Hepatocyte (in vitro differentiated cells): ENCODE measurements around the gene STRA8. TPM values are rescaled to one million over a fixed set of nuclear protein-coding genes. Genes with fewer than 3 reads are reported as not detected.

ENCODE experiments used
- DNase-seq: peaks from one replicate; pipeline ENCODE4 v3.0.0-alpha.2; 2016; ENCODE audit warnings: low spot score
- H2AFZ ChIP-seq: fragments of 200-600 bp; sonication (generic); 2 replicates; pipeline ENCODE4 v1.6.0; 2016; ENCODE audit warnings: antibody characterized with exemption, mild to moderate bottlenecking
- H3K27ac ChIP-seq: fragments of 200-600 bp; sonication (generic); 2 replicates; pipeline ENCODE4 v1.5.1; 2016; ENCODE audit warnings: mild to moderate bottlenecking
- H3K27me3 ChIP-seq: fragments of 200-600 bp; sonication (generic); 2 replicates; pipeline ENCODE4 v1.6.1; 2016
- H3K36me3 ChIP-seq: fragments of 200-600 bp; sonication (generic); replicated peaks from 2 replicates; pipeline ENCODE4 v1.5.1; 2016; ENCODE audit warnings: low read depth; ENCODE audit not compliant: insufficient read depth
- H3K4me1 ChIP-seq: fragments of 200-600 bp; sonication (generic); 2 replicates; pipeline ENCODE4 v1.5.1; 2016; ENCODE audit warnings: mild to moderate bottlenecking, moderate library complexity; ENCODE audit not compliant: insufficient read depth
- H3K4me2 ChIP-seq: fragments of 200-600 bp; sonication (generic); 2 replicates; pipeline ENCODE4 v1.6.0; 2016
- H3K4me3 ChIP-seq: fragments of 200-600 bp; sonication (generic); 2 replicates; pipeline ENCODE4 v1.5.1; 2016; ENCODE audit warnings: mild to moderate bottlenecking
- H3K79me2 ChIP-seq: fragments of 200-600 bp; sonication (generic); 2 replicates; pipeline ENCODE4 v1.6.0; 2017; ENCODE audit warnings: mild to moderate bottlenecking
- H3K9me2 ChIP-seq: fragments of 200-600 bp; sonication (generic); replicated peaks from 2 replicates; pipeline ENCODE4 v1.6.0; 2017; ENCODE audit warnings: mild to moderate bottlenecking; ENCODE audit not compliant: insufficient read depth
- H3K9me3 ChIP-seq: fragments of 200-600 bp; sonication (generic); 2 replicates; pipeline ENCODE4 v1.5.1; 2016; ENCODE audit warnings: low read depth, mild to moderate bottlenecking
- H4K20me1 ChIP-seq: fragments of 200-600 bp; sonication (generic); 2 replicates; pipeline ENCODE4 v1.6.0; 2016; ENCODE audit warnings: mild to moderate bottlenecking; ENCODE audit not compliant: insufficient read depth, poor library complexity, severe bottlenecking
- CTCF ChIP-seq: fragments of 200-600 bp; sonication (generic); IDR thresholded peaks from 2 replicates; pipeline ENCODE4 v1.5.1; 2016; ENCODE audit warnings: antibody characterized with exemption, mild to moderate bottlenecking; ENCODE audit not compliant: poor library complexity
- EZH2 ChIP-seq: fragments of 200-600 bp; sonication (generic); IDR thresholded peaks from 2 replicates; pipeline ENCODE4 v1.6.1; 2016; ENCODE audit warnings: antibody characterized with exemption, mild to moderate bottlenecking, borderline replicate concordance
- EZH2phosphoT487 ChIP-seq: fragments of 200-600 bp; sonication (generic); IDR thresholded peaks from one replicate; pipeline ENCODE4 v1.6.1; 2018; ENCODE audit warnings: antibody characterized with exemption, mild to moderate bottlenecking, low read depth, moderate library complexity; ENCODE audit not compliant: unreplicated experiment, severe bottlenecking
- WGBS: methylation state at CpG from one replicate; pipeline ENCODE4 v1.1.6; 2016; ENCODE audit warnings: low lambda C conversion rate; ENCODE audit errors: missing lambda C conversion rate; 5-methylcytosine and 5-hydroxymethylcytosine counted together
- polyA plus RNA-seq: library from polyadenylated mRNA; unstranded; fragments of >200 nt; fragmentation: Nextera tagmentation; extraction: Ambion mirVana; gene quantifications from 2 replicates; pipeline ENCODE4 v1.2.1, GENCODE V29; 2016
- total RNA-seq: library from RNA; depleted of rRNA; stranded (reverse); fragments of >200 nt; gene quantifications from 2 replicates; pipeline ENCODE4 v1.2.3, GENCODE V29; 2014

Gene STRA8
- total and polyA plus RNA-seq, 2 experiments from 2014 or later, result not detected

DNA sequence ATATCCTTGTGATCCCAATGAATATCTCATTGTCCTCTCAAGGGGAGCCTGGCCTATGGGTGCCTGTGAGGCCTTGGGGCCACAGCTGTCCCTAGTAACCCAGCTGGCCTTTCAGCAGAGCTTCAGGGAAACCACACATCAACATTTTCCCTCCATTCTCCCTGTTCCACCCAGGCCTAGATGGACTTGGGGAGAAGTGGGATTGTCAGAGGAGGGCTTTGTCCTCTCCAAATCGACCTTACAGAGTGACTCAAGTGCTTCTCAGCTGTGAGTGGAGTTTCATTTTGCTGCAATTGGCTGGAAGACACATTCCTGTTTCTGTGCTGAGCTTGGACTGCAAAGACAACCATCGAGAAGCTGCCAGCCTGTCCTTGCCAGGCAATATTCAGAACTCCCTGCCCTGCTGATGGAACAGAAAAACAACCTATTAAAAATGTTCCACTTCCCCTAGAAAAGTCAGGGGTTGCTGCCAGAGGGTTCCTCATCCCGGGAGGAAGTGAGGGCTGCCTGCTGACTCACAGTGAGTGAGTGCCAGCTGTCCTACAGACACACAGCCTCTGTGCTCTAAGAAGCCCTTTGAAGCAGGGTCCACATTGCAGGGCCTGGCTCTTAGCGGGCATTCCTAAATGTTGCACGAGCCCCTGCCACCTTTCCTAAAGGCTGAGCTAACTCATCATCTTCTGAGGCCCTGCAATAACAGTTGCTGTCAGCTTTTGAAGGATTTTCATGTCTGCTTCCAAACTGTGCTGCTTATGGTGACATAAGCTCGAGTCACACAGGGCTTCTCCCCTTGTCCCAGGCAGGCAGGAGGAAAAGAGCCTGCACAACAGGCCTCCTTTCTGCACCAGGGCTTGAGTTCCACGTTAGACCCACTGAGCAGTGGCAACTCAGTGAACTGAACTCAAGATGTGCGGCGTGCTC is 20.5 kb downstream of the STRA8 start:
- Histone ChIP-seq H3K9me2 (no peaks in the 10 kb centered on the region), H3K9me3 (no peaks in the 10 kb centered on the region), H3K79me2 (no peaks in the 10 kb centered on the region), H3K4me2 (no peak overlapping the region), H3K27ac (peak overlapping the region; percentile 49), H3K27me3 (no peaks in the 10 kb centered on the region), H3K4me1 (peaks cover 7% of the 10 kb centered on the region), H3K4me3 (no peak overlapping the region), H3K36me3 (no peaks in the 10 kb centered on the region), H4K20me1 (no peaks in the 10 kb centered on the region), H2AFZ (no peak overlapping the region)
- DNase-seq, result peak; percentile 32
- WGBS, result 75% methylated on average over 9 of the region's 9 CpGs
- no peak for TF ChIP-seq EZH2

DNA sequence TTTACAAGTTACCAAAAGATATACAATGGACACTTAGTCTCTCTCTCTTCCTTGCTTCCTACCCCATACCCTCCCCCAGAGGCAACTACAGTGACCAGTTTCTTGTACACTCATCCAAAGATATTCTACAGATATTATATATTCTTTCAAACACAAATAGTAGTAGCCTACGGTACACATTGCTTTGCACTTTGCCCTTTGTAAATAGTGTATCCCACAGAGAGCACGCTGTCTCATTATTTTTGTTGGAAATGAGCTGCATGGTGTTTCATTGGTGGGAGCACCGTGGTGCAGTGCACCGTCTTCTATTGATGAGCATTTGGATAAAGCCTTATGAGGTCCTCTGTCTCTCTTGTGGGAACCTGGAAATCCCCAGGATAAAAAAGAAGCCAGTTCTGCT is 24.2 kb downstream of the STRA8 start:
- WGBS, result 56% methylated on average over 4 of the region's 4 CpGs
- Histone ChIP-seq H3K79me2 (no peaks in the 10 kb centered on the region), H3K27me3 (no peaks in the 10 kb centered on the region), H3K4me2 (no peak overlapping the region), H2AFZ (no peak overlapping the region), H3K9me2 (no peaks in the 10 kb centered on the region), H3K4me1 (peaks cover 17% of the 10 kb centered on the region), H3K4me3 (no peak overlapping the region), H3K27ac (no peak overlapping the region), H4K20me1 (no peaks in the 10 kb centered on the region), H3K9me3 (no peaks in the 10 kb centered on the region), H3K36me3 (no peaks in the 10 kb centered on the region)
- TF ChIP-seq EZH2 (no peak), CTCF (no peak), EZH2phosphoT487 (no peak)
- DNase-seq, result no peak

DNA sequence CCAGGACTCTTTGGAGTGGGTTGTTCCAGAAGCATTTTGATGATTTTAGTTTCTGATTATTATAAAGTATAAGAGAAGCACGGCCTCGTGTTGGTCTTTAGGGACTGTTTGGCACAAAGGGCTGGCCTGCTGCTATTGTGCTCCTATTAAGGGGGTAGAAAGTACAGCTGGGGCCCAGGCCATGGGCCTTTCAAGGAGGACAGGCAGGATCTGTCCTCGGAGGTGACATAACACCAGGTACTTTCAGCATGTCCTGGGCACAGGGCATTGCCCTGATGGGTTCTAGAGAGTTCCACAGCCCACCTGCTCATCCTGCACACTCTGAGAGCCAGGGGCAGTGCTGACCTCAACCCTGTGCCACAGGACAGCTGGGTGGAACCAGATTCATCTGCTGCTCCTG is 24.9 kb downstream of the STRA8 start:
- Histone ChIP-seq H3K27ac (no peak overlapping the region), H2AFZ (no peak overlapping the region), H3K4me2 (no peak overlapping the region), H3K36me3 (no peaks in the 10 kb centered on the region), H3K4me1 (peaks cover 16% of the 10 kb centered on the region), H4K20me1 (no peaks in the 10 kb centered on the region), H3K4me3 (no peak overlapping the region), H3K79me2 (no peaks in the 10 kb centered on the region), H3K27me3 (no peaks in the 10 kb centered on the region), H3K9me3 (no peaks in the 10 kb centered on the region), H3K9me2 (no peaks in the 10 kb centered on the region)
- TF ChIP-seq EZH2phosphoT487 (no peak), CTCF (no peak), EZH2 (no peak)
- whole genome bisulfite sequencing, result 95% methylated on average over 3 of the region's 3 CpGs
- DNase-seq, result no peak

DNA sequence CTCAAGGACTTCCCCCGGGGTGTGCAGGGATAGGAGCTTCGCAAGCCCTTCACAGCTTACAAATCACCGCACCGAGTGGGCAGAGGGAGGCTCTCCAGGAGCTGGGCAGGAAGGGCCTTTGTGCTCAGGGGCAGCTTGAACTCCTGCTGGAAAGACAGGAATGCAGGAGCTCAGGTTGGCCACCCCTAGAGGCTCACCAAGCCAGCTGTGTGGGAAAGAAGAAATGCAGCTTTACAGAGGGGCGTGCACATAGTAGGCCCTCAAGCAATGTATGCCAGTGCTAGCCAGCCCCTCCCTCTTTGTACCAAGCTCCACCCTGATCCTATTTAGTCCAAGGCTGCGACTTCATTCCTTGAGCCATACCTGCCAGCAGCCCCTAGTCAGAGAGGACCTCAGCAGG is 26.1 kb downstream of the STRA8 start:
- H3K4me2 ChIP-seq, result no peak overlapping the region
- H3K27ac ChIP-seq, result no peak overlapping the region
- H3K4me3 ChIP-seq, result no peak overlapping the region
- 91% methylated on average over 6 of the region's 6 CpGs for WGBS
- no peaks in the 10 kb centered on the region for H3K9me3 ChIP-seq
- H3K79me2 ChIP-seq, result no peaks in the 10 kb centered on the region
- no peaks in the 10 kb centered on the region for H3K36me3 ChIP-seq
- no peak for DNase-seq
- TF ChIP-seq EZH2 (no peak), EZH2phosphoT487 (no peak), CTCF (no peak)
- no peak overlapping the region for H2AFZ ChIP-seq
- no peaks in the 10 kb centered on the region for H3K9me2 ChIP-seq
- H3K4me1 ChIP-seq, result peaks cover 11% of the 10 kb centered on the region
- H4K20me1 ChIP-seq, result no peaks in the 10 kb centered on the region
- H3K27me3 ChIP-seq, result no peaks in the 10 kb centered on the region
